ENCODE measurements around the gene C3orf18. TPM values are rescaled to one million over a fixed set of nuclear protein-coding genes. Genes with fewer than 3 reads are reported as not detected.

C3orf18 gene
- total and polyA plus RNA-seq, 2 experiments from 2014 or later = 2.4 to 7.7 TPM

GRCh38 chr3:50604628-50605588 lies 37.4 kb upstream of the C3orf18 start:
- DNase-seq (ENCODE audit: low spot score) (no peak), ATAC-seq (no peak)
- no peaks in the 10 kb centered on the region; the same call in 1 of the 3 replicates for H3K4me1 Mint-ChIP-seq
- no peak overlapping the region for H2AFZ ChIP-seq
- no peaks in the 10 kb centered on the region for H3K27me3 ChIP-seq (ENCODE audit: insufficient read depth)
- no peak overlapping the region for H3K27ac Mint-ChIP-seq
- H3K36me3 ChIP-seq (ENCODE audit: insufficient read depth) = no peaks in the 10 kb centered on the region
- H3K36me3 Mint-ChIP-seq (ENCODE audit: low read depth) = no peaks in the 10 kb centered on the region
- H3K4me3 Mint-ChIP-seq = no peak overlapping the region
- no peaks in the 10 kb centered on the region for H3K9me3 Mint-ChIP-seq
- H4K20me1 ChIP-seq (replicated peaks; ENCODE audit: insufficient read depth) = no peaks in the 10 kb centered on the region; the same call in 1 of the 2 replicates
- no peaks in the 10 kb centered on the region for H3F3A ChIP-seq (replicated peaks; ENCODE audit: low read depth)
- H3K79me2 ChIP-seq (replicated peaks; ENCODE audit: insufficient read depth) = no peaks in the 10 kb centered on the region
- H3K4me3 ChIP-seq = no peak overlapping the region
- H3K4me1 ChIP-seq (ENCODE audit: insufficient read depth) = no peaks in the 10 kb centered on the region
- no peaks in the 10 kb centered on the region for H3K9me2 ChIP-seq (ENCODE audit: insufficient read depth)
- no peak overlapping the region for H3K27ac ChIP-seq (ENCODE audit: low read depth)
- H3K4me2 ChIP-seq = no peak overlapping the region
- H3K27me3 Mint-ChIP-seq (ENCODE audit: insufficient read depth, low read depth, poor library complexity) = peaks cover 3% of the 10 kb centered on the region
- no peak for TF ChIP-seq ZNF331 (CRISPR knock-in tag; IDR thresholded peaks at IDR 0.05; ENCODE audit: low read depth)
- no peak for TF ChIP-seq EZH2phosphoT487 (IDR thresholded peaks at IDR 0.05; ENCODE audit: unreplicated experiment)
- TF ChIP-seq, protein P1, sequence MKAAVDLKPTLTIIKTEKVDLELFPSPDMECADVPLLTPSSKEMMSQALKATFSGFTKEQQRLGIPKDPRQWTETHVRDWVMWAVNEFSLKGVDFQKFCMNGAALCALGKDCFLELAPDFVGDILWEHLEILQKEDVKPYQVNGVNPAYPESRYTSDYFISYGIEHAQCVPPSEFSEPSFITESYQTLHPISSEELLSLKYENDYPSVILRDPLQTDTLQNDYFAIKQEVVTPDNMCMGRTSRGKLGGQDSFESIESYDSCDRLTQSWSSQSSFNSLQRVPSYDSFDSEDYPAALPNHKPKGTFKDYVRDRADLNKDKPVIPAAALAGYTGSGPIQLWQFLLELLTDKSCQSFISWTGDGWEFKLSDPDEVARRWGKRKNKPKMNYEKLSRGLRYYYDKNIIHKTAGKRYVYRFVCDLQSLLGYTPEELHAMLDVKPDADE (IDR thresholded peaks at IDR 0.05) = no peak
- TF ChIP-seq JUNB (IDR thresholded peaks at IDR 0.05; ENCODE audit: unreplicated experiment) = no peak
- TF ChIP-seq STAT1 (IDR thresholded peaks at IDR 0.05; ENCODE audit: unreplicated experiment) = no peak
- no peak for TF ChIP-seq POLR2AphosphoS5 (IDR thresholded peaks at IDR 0.05; ENCODE audit: low read depth)
- TF ChIP-seq, protein P2, sequence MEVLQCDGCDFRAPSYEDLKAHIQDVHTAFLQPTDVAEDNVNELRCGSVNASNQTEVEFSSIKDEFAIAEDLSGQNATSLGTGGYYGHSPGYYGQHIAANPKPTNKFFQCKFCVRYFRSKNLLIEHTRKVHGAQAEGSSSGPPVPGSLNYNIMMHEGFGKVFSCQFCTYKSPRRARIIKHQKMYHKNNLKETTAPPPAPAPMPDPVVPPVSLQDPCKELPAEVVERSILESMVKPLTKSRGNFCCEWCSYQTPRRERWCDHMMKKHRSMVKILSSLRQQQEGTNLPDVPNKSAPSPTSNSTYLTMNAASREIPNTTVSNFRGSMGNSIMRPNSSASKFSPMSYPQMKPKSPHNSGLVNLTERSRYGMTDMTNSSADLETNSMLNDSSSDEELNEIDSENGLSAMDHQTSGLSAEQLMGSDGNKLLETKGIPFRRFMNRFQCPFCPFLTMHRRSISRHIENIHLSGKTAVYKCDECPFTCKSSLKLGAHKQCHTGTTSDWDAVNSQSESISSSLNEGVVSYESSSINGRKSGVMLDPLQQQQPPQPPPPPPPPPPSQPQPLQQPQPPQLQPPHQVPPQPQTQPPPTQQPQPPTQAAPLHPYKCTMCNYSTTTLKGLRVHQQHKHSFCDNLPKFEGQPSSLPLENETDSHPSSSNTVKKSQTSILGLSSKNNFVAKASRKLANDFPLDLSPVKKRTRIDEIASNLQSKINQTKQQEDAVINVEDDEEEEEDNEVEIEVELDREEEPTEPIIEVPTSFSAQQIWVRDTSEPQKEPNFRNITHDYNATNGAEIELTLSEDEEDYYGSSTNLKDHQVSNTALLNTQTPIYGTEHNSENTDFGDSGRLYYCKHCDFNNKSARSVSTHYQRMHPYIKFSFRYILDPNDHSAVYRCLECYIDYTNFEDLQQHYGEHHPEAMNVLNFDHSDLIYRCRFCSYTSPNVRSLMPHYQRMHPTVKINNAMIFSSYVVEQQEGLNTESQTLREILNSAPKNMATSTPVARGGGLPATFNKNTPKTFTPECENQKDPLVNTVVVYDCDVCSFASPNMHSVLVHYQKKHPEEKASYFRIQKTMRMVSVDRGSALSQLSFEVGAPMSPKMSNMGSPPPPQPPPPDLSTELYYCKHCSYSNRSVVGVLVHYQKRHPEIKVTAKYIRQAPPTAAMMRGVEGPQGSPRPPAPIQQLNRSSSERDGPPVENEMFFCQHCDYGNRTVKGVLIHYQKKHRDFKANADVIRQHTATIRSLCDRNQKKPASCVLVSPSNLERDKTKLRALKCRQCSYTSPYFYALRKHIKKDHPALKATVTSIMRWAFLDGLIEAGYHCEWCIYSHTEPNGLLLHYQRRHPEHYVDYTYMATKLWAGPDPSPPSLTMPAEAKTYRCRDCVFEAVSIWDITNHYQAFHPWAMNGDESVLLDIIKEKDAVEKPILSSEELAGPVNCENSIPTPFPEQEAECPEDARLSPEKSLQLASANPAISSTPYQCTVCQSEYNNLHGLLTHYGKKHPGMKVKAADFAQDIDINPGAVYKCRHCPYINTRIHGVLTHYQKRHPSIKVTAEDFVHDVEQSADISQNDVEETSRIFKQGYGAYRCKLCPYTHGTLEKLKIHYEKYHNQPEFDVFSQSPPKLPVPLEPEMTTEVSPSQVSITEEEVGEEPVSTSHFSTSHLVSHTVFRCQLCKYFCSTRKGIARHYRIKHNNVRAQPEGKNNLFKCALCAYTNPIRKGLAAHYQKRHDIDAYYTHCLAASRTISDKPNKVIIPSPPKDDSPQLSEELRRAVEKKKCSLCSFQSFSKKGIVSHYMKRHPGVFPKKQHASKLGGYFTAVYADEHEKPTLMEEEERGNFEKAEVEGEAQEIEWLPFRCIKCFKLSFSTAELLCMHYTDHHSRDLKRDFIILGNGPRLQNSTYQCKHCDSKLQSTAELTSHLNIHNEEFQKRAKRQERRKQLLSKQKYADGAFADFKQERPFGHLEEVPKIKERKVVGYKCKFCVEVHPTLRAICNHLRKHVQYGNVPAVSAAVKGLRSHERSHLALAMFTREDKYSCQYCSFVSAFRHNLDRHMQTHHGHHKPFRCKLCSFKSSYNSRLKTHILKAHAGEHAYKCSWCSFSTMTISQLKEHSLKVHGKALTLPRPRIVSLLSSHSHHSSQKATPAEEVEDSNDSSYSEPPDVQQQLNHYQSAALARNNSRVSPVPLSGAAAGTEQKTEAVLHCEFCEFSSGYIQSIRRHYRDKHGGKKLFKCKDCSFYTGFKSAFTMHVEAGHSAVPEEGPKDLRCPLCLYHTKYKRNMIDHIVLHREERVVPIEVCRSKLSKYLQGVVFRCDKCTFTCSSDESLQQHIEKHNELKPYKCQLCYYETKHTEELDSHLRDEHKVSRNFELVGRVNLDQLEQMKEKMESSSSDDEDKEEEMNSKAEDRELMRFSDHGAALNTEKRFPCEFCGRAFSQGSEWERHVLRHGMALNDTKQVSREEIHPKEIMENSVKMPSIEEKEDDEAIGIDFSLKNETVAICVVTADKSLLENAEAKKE (CRISPR knock-in tag; IDR thresholded peaks at IDR 0.05) = no peak
- no peak for TF ChIP-seq NANOG (IDR thresholded peaks at IDR 0.05; ENCODE audit: borderline replicate concordance)
- TF ChIP-seq ZNF114 (CRISPR knock-in tag; IDR thresholded peaks at IDR 0.05) = no peak
- TF ChIP-seq CTCF (conservative IDR thresholded peaks at IDR 0.05; ENCODE audit: low read depth in 2 of 2) = no peak
- TF ChIP-seq, protein P3, sequence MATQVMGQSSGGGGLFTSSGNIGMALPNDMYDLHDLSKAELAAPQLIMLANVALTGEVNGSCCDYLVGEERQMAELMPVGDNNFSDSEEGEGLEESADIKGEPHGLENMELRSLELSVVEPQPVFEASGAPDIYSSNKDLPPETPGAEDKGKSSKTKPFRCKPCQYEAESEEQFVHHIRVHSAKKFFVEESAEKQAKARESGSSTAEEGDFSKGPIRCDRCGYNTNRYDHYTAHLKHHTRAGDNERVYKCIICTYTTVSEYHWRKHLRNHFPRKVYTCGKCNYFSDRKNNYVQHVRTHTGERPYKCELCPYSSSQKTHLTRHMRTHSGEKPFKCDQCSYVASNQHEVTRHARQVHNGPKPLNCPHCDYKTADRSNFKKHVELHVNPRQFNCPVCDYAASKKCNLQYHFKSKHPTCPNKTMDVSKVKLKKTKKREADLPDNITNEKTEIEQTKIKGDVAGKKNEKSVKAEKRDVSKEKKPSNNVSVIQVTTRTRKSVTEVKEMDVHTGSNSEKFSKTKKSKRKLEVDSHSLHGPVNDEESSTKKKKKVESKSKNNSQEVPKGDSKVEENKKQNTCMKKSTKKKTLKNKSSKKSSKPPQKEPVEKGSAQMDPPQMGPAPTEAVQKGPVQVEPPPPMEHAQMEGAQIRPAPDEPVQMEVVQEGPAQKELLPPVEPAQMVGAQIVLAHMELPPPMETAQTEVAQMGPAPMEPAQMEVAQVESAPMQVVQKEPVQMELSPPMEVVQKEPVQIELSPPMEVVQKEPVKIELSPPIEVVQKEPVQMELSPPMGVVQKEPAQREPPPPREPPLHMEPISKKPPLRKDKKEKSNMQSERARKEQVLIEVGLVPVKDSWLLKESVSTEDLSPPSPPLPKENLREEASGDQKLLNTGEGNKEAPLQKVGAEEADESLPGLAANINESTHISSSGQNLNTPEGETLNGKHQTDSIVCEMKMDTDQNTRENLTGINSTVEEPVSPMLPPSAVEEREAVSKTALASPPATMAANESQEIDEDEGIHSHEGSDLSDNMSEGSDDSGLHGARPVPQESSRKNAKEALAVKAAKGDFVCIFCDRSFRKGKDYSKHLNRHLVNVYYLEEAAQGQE (IDR thresholded peaks at IDR 0.05; ENCODE audit: unreplicated experiment) = no peak
- no peak for TF ChIP-seq CREB1 (CRISPR knock-in tag; IDR thresholded peaks at IDR 0.05; ENCODE audit: low read depth)

Measured in GM23338 (cell line).